HG02884 (cell line): ENCODE data around the gene HTT-AS.
"Not testable (repeated sequence)": the region's sequence is repeated elsewhere in the genome, so short reads cannot be mapped to it uniquely, and the experiment has no call there.

ENCODE experiments used
- ATAC-seq: cut with Tn5 transposase; IDR thresholded peaks from one replicate; pipeline ENCODE4 v1.9.1; 2021; ENCODE audit warnings: mild to moderate bottlenecking, moderate library complexity; ENCODE audit not compliant: unreplicated experiment

Gene HTT-AS

DNA sequence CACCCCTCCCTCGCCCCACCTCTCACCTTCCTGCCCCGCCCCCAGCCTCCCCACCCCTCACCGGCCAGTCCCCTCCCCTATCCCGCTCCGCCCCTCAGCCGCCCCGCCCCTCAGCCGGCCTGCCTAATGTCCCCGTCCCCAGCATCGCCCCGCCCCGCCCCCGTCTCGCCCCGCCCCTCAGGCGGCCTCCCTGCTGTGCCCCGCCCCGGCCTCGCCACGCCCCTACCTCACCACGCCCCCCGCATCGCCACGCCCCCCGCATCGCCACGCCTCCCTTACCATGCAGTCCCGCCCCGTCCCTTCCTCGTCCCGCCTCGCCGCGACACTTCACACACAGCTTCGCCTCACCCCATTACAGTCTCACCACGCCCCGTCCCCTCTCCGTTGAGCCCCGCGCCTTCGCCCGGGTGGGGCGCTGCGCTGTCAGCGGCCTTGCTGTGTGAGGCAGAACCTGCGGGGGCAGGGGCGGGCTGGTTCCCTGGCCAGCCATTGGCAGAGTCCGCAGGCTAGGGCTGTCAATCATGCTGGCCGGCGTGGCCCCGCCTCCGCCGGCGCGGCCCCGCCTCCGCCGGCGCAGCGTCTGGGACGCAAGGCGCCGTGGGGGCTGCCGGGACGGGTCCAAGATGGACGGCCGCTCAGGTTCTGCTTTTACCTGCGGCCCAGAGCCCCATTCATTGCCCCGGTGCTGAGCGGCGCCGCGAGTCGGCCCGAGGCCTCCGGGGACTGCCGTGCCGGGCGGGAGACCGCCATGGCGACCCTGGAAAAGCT, at the start of gene HTT-AS, which contains the start of gene HTT:
Gene HTT-AS (minus strand): TSS at position 461 of the 768 bp plus-strand sequence.
Gene HTT (plus strand): TSS at position 604 of the 768 bp plus-strand sequence. CDS start 145 bp downstream, at position 749.
- ATAC-seq: peak; percentile 58

DNA sequence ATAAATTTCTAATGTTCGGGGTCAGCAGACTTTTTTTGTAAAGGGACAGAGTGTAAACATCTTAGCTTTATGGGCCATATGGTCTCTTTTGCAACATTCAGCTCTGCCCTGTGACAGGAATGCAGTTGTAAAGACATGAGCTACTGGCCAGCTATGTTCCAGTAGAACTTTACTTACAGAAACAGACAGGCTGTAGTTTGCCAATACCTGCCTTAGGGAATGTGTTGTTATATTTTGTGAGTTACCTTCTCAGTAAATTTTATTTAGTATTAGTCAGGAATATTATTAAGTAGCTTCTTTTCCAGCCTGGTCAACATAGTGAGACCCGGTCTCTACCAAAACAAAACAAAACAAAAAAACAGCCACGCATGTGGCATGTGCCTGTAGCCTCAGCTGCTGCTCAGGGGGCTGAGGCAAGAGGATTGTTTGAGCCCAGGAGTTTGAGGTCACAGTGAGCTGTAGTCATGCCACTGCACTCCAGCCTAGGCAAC, 48.9 kb upstream of the HTT-AS start:
- ATAC-seq: no peak

DNA sequence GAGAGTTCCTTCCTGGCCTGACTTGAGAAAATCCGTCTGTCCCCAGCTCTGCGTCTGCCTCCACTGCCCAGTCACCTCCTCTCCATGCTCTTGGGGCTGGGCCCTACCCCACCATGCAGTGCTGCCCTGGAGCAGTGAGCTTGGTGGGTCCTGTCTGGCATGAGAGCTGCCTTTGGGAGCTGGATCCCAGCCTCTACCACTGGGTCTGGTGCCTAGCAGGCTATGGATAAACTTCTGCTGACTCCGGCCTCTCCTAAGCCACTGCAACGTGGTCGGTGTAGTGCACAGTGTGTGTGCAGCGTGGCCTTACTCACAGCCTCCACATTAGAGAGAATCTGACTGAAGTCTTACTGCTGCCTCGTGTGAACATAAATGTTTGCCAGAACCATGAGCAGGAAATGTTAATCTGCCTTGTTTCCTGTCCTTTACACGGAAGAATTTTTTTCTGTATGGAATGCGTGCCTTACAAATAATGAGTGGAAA, 47.8 kb upstream of the HTT-AS start:
- no peak for ATAC-seq

DNA sequence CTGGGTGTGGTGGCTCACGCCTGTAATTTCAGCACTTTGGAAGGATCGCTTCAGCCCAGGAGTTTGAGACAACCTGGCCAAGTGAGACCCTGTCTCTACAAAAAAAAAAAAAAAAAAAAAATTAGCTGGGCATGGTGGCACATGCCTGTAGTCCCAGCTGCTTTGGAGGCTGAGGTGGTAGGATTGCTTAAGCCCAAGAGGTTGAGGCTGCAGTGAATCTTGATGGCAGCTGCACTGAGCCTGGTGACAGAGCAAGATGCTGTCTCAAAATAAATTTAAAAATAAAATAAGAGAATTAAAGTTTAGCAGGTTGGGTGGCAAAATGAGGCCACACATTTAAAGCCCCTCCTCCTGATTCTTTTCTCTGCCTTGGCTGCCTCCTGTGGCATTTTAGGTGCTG, 47.3 kb upstream of the HTT-AS start:
- ATAC-seq: no peak

DNA sequence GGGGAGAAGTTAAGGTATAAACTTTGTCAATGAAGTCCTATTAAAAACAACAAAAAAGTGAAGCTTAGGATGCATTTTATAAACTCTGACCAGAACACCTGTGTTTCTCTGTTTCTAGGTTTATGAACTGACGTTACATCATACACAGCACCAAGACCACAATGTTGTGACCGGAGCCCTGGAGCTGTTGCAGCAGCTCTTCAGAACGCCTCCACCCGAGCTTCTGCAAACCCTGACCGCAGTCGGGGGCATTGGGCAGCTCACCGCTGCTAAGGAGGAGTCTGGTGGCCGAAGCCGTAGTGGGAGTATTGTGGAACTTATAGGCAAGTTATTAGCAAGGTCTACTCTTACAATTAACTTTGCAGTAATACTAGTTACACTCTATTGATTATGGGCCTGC, 46.8 kb upstream of the HTT-AS start:
- ATAC-seq: no peak

DNA sequence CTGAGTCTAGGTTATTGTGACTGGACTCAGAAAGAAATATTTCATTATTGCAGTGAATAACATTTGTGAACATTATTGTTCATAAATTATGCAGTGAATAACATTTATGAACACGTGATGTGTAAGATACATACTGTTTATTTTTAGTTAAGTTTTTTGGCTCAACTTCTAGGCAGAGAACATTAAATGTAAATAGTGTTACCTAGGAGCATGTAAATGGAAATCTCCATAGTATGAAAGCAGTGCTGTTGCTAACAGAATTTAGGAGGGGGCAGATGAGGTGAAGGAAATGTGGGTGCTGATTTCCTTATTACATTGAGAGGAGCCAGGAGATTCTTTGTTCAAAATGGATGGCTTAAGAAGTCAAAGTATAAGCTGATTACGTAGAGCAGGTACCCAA, 45.1 kb upstream of the HTT-AS start:
- ATAC-seq: no peak

DNA sequence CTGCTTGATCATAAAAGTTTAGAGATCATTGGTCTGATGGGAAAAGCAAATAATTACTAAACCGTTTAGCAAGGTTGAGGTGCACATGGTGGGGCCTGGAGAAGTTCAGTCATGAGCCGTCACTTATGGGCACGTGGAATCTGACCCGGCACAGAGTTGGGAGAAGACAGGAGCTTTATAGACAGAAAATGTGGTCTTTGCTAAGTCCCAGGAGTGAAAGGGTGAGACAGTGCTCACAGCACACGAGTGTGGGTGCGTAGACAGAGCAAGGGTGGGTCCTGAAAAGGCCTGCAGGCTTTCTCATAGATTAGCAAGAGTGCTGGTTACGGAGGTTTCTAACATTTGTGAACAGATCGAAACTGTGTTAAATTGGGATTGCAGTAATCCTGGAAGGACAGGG, 44.0 kb upstream of the HTT-AS start:
- no peak for ATAC-seq

DNA sequence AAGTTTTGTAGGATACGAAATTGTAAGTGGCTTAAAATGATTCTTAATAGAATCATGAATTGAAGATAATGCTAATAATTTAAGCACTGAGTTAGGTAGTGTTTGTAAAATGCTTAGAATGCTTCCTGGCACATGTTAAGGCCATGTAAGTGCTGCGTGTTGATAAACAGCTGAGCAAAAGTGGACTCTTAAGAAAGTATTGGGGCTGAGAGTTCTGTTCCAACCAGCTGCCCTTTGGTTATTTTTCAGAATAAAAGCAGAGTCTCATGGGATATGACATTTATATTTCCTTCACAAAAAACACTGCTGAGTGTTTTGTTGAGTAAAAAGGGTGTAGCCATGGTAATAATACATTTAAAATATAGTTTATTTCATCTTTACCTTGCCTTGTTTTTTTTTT, 42.6 kb upstream of the HTT-AS start:
- ATAC-seq: no peak

DNA sequence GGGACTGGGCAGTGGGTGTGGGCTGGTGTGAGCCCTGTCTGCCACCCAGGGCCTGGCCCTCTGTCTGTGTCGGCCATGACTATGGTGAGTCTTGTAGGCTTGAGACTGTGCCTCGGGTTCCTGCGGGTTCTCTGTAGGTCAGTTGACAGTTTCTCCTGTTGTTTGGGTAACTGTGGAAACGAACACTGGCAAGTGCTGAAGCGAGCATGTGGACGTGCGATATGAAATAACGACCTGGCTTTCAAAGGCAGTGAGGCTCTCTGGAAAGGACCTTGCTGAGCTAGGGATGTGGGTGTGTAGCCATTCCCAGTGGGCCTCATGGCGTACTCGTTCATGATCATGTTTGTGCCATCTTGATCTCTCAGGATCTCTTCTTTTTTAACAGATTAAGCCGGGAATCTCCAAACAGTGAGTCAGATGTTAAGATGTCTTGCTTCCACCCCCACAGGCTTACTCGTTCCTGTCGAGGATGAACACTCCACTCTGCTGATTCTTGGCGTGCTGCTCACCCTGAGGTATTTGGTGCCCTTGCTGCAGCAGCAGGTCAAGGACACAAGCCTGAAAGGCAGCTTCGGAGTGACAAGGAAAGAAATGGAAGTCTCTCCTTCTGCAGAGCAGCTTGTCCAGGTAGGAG, 41.4 kb upstream of the HTT-AS start:
- ATAC-seq: no peak

DNA sequence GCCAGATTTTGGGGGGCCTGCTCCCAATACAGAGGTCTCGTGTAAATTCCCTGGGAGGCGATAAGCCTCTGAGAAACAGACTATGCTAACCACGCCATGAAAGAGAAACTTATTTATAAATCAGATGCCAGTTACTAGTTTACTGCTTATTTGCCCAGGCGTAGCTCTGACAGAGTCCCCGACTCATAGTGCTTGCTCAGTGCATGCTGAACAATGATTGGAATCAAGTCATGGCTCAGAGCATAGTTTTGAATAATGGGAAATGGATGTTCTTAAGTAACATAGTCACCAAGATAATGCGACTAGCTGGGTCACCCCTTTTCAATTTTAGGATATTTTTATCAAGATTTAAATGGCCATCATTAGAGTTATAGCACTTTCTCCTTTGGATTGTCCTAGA, 40.0 kb upstream of the HTT-AS start:
- ATAC-seq: no peak

DNA sequence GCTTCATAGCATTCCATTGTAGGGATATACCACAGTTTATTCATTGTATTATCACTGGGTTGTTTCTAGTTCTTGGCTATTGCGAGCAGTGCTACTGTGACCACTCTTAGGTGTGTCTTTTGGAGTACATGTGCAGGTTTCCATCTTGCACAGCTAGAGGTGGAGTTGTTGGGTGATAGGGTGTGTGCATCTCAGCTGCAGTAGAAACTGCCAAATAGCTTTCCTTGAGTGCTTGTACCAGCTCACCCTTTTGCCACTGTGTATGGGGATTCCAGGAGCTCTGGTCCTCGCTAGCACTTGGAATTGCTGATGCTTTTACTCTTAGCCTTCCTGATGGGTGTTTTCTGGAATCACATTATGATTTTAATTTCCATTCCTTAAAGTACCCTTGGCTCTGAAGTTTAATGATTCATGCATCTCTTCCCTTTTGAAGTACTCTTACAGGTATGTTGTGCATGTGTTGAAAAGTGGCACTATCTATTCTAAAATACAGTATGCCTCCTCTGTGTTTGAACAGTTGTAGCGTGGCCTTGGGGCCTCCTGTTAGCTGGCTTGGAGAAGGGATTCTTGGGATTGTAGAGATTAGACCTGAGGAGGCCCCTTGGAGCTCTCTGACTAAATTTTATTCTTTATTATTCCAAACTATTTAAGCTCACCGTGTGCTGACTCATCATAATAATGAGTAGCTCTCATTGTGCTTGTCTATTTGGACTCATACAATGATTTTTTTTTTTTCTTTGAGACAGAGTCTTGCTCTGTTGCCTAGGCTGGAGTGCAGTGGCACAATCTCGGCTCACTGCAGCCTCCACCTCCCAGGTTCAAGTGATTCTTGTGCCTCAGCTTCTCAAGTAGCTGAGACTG, 38.5 kb upstream of the HTT-AS start:
- no peak for ATAC-seq

DNA sequence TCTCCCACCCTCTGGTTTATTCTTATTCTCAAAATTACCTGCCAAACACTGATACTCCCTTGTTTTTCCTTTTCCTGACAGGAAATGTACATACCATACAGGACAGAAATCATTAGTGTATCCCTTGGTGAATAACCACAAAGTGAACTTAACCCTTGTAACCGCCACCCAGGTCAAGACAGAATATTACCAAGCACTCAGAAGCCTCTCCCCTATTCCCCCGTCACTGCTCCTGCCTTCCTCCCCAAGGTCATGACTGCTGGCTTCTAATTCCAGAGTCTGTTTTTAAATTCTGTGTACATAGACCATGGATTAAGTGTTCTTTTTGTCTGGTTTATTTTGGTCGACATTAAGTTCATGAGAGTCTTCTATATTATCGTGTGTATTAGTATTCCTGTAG, 37.9 kb upstream of the HTT-AS start:
- ATAC-seq: no peak

DNA sequence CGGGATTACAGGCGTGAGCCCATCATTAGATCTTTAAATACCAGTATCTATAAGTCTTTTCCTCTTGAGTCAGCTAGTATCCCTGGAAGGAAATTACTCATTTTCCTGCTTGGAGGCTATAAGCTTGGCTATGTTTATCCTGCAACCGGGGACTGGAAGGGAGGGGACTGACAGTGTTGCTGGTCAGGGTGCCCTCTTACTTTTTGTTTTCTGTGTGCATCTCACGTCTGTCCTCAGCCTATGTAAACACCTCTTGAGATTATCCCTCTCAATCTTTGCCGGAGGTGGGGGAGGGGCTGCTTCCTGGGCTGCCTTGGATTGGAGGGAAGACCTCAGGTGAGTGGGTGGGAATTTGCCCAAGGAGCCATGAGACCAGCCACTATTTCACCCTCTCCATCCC, 37.1 kb upstream of the HTT-AS start:
- no peak for ATAC-seq

DNA sequence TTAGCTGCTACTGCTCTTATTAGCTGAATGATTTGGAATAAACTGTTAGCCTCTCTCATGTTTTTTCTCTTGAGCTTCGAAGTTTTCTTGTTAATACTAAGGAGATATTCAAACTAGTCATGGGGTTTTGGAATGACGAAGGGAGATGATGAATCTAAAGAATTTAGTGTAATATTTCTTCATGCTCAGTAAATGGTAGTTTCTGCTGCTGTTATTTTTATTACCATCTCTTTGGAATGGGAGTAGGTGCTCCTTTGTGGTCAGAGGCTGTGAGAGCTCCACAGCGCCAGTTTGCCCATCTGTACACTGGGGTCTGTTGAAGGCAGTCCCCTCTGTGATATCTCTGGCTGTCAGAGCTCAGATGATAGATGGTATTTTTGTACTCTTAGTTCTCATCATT, 33.9 kb upstream of the HTT-AS start:
- no peak for ATAC-seq

DNA sequence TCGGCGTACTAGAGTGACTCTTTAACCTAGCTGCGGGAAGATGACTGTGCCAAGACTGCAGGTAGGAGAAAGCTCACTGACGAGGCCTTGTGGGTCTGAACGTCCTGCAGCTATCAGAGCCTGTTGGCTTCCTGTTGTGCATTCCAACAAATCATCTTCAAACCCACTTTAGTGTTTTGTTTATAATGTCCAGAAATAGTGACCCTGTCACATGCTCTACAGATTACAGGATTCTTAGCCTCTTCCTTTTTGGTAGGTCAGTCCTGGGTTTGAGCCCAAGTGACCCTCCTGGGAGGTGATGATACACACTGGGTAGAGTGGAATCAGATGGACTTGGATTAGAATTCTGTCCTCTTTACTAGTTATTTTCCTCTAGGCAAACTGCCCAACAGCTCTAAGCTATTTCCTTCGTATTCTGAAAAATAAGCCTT, 33.4 kb upstream of the HTT-AS start:
- ATAC-seq: no peak

DNA sequence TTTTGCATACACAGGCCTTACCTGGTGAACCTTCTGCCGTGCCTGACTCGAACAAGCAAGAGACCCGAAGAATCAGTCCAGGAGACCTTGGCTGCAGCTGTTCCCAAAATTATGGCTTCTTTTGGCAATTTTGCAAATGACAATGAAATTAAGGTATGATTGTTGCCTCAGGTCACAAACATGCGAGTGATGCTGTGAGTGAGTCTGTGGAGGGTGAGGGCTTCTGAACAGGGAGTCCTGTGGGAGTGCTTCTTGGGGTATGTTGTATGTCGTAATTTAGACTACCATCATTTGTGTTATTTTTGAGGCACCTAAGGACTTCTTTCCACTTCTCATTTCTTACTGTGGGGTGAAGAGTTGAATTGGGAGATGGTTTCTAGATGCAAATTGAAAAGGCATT, 32.9 kb upstream of the HTT-AS start:
- ATAC-seq: no peak

DNA sequence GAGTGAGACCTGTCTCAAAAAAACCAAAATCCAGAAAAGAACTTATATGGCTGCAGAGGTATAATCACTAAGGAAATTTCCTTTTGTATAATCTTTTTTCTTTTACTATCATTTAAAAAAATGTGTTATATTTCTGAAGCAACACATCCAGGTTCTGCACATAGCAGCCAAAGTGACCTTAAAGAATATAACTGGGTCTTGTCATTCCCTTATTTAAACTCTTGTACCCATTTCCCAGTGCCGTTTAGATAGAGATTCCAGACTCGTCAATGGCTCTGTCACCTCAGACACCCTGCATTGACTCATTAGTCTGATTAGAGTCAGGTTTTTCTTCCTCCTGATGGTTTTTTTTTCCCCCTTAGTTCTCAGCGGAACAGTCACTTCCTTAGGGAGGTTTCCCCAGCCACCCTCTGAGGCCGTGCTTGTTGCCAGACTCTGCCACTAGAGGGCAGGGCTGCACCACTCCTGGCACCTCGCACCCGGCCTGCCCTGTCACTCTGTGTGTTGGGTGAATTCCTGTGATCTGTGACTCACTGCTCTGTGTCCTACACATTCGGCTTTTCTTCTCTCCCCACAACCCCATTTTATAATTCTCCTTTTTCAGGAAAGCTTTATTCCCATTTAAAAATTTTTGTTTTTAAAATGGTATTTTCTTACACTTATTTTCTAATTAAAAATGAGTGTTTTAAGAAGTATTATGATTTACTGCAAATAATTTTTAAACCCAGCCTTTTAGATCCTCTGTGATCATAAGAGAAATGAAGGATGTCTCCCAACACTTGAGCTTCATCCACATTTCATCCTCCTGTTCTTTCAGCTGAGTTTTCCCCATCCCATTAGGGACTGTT, 32.2 kb upstream of the HTT-AS start:
- ATAC-seq: peak; percentile 90

DNA sequence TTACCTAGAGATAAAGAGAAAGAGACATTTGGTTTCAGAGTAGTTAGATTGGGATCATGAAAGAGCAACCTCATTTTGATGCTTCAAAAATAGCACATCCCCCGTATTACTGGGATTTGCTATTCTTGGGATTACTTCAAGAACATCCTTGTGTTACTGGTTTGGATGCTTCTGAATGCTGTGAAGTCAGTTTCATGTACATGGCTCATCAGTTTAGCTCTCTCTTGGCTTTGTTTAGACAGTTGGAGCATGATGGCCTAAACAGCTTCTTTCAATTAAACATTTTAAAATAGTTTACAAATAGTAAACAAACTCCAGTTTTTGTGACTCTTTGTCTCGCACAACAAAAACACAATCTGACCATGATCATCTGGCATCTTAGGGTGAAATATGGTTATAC, 24.0 kb upstream of the HTT-AS start:
- no peak for ATAC-seq

DNA sequence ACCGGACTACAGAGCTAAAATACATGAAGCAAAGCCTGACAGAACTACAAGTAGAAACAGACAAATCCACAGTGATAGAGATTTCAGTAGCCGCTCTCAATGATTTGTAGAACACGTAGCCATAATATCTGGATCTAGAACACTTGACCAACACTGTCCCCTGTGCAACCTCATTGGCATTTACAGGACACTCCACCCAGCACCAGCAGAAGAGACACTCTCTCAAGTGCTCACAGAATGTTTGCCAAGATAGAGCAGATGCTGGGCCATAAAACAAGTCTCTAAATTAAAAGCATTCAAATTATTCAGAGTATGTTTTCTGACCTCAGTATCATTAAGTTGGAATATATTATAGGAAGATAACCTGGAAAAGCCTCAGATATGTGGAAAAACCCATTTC, 21.9 kb upstream of the HTT-AS start:
- no peak for ATAC-seq

DNA sequence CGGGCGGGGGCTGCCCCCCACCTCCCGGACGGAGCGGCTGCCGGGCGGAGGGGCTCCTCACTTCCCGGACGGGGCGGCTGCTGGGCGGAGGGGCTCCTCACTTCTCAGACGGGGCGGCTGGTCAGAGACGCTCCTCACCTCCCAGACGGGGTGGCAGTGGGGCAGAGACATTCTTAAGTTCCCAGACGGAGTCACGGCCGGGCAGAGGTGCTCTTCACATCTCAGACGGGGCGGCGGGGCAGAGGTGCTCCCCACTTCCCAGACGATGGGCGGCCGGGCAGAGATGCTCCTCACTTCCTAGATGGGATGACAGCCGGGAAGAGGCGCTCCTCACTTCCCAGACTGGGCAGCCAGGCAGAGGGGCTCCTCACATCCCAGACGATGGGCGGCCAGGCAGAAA, 20.4 kb upstream of the HTT-AS start:
- ATAC-seq: not testable (repeated sequence)
